Germinal center (tissue), 1 donor: Measurements from ENCODE around the gene STAT1.
A peak's percentile ranks its signal among the peaks of the same experiment; 100 is the strongest.
"Not testable (repeated sequence)": the region's sequence is repeated elsewhere in the genome, so short reads cannot be mapped to it uniquely, and the experiment has no call there.

Experiments
- DNase-seq: peaks from one replicate; pipeline ENCODE4 v3.0.0; 2012; ENCODE audit warnings: mixed read lengths, low spot score

STAT1 gene

GRCh38 chr2:191006997-191007783 lies 6.8 kb downstream of the STAT1 start:
- DNase-seq = no peak

GRCh38 chr2:191006297-191006696 lies 7.7 kb downstream of the STAT1 start:
- no peak for DNase-seq

- no peak for DNase-seq
These were observed 10.3 kb downstream of the STAT1 start for GRCh38 chr2:191003405-191004309.

GRCh38 chr2:191001624-191002023 lies 12.3 kb downstream of the STAT1 start:
- DNase-seq = no peak

GRCh38 chr2:191001032-191001431 lies 12.9 kb downstream of the STAT1 start:
- DNase-seq = no peak

- DNase-seq = no peak
These were observed 13.9 kb downstream of the STAT1 start for GRCh38 chr2:190999949-191000665.

- no peak for DNase-seq
These were observed 14.9 kb downstream of the STAT1 start for GRCh38 chr2:190999058-190999457.

GRCh38 chr2:190997526-190998113 lies 16.4 kb downstream of the STAT1 start:
- DNase-seq = no peak

- DNase-seq = no peak
These were observed 17.0 kb downstream of the STAT1 start for GRCh38 chr2:190996947-190997346.

GRCh38 chr2:190996338-190996946 lies 17.5 kb downstream of the STAT1 start:
- peak; percentile 71 for DNase-seq

- not testable (repeated sequence) for DNase-seq
These were observed 18.7 kb downstream of the STAT1 start for GRCh38 chr2:190995315-190995714.

- DNase-seq = no peak
These were observed 19.8 kb downstream of the STAT1 start for GRCh38 chr2:190994148-190994547.

GRCh38 chr2:190993292-190993643 lies 20.7 kb downstream of the STAT1 start:
- no peak for DNase-seq

- no peak for DNase-seq
These were observed 23.8 kb downstream of the STAT1 start for GRCh38 chr2:190990132-190990531.

GRCh38 chr2:190988910-190989309 lies 25.1 kb downstream of the STAT1 start:
- no peak for DNase-seq

GRCh38 chr2:190987938-190988337 lies 26.0 kb downstream of the STAT1 start:
- DNase-seq = no peak

- no peak for DNase-seq
These were observed 26.9 kb downstream of the STAT1 start for GRCh38 chr2:190987116-190987515.

GRCh38 chr2:190986221-190986953 lies 27.6 kb downstream of the STAT1 start:
- DNase-seq = no peak

- no peak for DNase-seq
These were observed 29.4 kb downstream of the STAT1 start for GRCh38 chr2:190984595-190984994.

- DNase-seq = no peak
These were observed 31.5 kb downstream of the STAT1 start for GRCh38 chr2:190982262-190983034.
